Colon (tissue), 2 donors: ENCODE results near the gene RINT1.
"Not testable (repeated sequence)": the region's sequence is repeated elsewhere in the genome, so short reads cannot be mapped to it uniquely, and the experiment has no call there.

ENCODE experiments used
- FAIRE-seq: peaks from 2 replicates; lab custom pipeline; 2012; peaks lifted over from hg19 to GRCh38; lab: Jason Lieb, UNC
- donor health status: control.
- donor health status: control.

The RINT1 gene

DNA sequence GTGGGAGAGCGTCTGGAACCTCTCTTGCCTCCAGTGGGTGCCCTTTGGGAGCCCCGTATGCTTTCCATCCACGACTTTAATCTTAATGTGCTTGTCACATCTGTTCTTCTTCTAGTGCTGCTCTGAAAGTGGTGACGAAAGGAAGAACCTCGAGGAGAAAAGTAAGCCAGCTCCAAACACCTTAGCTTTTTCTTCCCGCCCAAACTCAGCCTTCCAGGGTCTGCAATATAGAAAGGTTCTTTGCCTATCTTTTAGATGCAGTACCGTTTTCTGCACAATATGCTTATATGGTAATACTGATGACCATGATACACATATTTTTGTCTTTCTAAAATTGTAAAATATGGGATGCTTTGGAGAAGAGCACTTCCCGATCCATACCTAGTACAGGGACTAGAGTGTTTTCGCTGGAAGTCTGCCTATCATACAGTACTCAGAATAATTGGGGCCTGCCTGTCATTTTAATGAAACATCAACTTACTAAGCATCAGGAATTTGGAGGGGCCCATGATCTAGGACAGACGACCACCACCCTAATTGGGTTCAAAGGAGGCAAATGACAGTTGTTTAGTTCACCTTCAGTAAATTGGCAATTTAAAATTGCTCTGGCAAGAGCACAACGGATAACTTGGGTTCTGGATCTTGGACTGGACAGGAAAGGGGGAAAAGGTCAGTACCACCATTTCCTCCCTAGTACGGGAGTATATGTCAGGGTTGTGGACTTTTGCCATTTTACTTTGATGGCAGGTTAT is 884 bp downstream of the RINT1 start:
- no peak for FAIRE-seq

DNA sequence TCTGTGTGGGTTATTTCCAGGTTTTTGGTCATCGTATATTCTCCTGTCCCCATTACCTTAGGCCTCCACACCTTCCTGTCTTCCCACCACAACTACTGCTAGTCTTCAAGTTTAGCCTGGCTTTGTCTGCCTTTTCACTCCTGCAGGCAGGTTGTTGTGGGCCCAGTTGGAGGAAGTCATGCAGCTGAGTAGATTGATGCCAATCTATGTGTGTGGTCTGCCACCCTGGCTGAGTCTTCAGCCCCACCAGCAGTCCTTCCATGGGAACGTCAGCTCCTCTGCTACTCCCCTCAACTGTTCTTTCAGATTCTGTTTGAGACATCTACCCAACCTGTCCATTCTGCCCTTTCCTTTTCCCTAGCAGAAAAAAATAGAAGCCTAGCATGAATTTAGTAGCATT is 6.3 kb downstream of the RINT1 start:
- no peak for FAIRE-seq

DNA sequence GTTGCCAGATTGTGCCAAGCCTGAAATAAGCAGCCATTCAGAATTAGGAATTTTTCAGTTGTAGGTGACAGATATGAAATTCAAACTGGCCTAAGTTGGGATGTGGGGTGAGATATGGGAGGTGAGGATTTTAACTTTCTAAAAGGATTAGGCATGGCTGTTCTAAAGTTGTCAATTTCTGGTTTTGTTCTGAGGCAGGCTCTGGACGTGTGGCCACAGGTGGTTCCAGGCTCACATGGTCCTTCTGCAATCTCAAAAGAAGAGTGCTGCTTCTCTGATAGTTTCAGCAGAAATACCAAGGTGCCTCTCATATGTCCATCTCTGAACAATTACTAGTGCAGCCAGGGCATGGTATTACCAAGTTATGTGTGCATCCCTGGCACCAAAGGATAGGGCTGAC is 27.9 kb downstream of the RINT1 start:
- no peak for FAIRE-seq

DNA sequence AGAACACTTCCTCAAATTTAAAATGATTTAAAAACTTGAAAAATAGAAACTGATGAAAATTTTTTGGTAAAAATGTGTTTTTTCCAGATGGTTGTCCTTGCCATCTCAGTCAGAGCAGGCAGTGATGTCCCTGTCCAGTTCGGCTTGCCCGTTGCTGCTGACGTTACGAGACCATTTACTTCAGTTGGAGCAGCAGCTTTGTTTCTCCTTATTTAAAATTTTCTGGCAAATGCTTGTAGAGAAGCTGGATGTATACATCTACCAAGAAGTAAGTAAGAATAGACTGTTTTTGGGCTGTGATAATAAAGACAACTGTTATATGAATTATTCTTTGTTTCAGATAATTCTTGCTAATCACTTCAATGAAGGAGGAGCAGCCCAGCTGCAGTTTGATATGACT is 33.2 kb downstream of the RINT1 start:
- FAIRE-seq, result no peak

GRCh38 chr7:105567024-105567423 is 35.0 kb downstream of the RINT1 start:
- no peak for FAIRE-seq

DNA sequence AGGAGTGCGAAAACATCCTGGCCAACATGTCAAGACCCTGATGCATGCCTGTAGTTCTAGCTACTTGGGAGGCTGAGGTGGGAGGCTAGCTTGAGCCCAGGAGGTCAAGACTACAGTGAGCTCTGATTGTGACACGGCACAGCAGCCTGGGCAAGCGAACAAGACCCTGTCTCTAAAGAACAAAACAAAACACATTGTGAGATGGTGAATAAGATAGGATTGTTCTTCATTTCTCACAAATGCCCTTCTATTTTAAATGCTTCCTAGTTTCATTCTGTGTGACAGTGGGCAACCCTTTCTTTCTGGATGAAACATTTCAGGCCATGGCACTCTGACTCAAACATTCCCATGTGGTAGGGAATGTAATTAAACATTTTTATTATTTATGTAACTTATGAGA is 35.8 kb downstream of the RINT1 start:
- FAIRE-seq, result no peak

GRCh38 chr7:105571891-105572290 is 39.9 kb downstream of the RINT1 start:
- FAIRE-seq, result no peak

GRCh38 chr7:105577251-105577650 is 45.2 kb downstream of the RINT1 start:
- FAIRE-seq, result no peak

- no peak for FAIRE-seq
These were observed 46.5 kb downstream of the RINT1 start for GRCh38 chr7:105578496-105578895.

- no peak for FAIRE-seq
These were observed 48.2 kb downstream of the RINT1 start for GRCh38 chr7:105580022-105580740.

GRCh38 chr7:105581066-105581811 is 49.2 kb downstream of the RINT1 start, which contains the start of gene EFCAB10:
Gene EFCAB10 (minus strand): TSS chr7:105581493. CDS start chr7:105581463, 30 bp downstream.
- FAIRE-seq, result no peak

DNA sequence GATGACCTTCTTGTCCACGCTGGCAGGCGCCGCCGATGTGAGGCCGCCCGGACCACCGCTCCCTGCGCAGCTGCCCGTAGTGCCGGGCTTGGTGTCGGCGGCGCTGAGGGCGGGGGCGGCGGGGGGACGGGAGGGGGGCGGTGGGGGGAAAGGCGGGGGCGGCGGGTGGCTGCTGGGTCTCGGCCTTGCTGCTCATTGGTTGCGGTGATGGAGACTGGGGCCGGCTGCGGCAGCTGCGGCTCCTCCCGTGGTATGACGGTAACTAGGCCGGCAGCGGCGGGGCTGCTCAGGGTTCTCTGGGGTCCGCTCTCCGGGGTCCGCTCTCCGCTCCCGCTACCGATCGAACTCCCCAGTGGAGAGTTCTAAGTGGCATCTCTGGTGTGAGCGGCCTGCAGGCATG is 51.1 kb downstream of the RINT1 start:
- no peak for FAIRE-seq

- FAIRE-seq, result no peak
These were observed 52.2 kb downstream of the RINT1 start for GRCh38 chr7:105584165-105584564.

GRCh38 chr7:105585850-105586500 is 54.0 kb downstream of the RINT1 start:
- no peak for FAIRE-seq

DNA sequence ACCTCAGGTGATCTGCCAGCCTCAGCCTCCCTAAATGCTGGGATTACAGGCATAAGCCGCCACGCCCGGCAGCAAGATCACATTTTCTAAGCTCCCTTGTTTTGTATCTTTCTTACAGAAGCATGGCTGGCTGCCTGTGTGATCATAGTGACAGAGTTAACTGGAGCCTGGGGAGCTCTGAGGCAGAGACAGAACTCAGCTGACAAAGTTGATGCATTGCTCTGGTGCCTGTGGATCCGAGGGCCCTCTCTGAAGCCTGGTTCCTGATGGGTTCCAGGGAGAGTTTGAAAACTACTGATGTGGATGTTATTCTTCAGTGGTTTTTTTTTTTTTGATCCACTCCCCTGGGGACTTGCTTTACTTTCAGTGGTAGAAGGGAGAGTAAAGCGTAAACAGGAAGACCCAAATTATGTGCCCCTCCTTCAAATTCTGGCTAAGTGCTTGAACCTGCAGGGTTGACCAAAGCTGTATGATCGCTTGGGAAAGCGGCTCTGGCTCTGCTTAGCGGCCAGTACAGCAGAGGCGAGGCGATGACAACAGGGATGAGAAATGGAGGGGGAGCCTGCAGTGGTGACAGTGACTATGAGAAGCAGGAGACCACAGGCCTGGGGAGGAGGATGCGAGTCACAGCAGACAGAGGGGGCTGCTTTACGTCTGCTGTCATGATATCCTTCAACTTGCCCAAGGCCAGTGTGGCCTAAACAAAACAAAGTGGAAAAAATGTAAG is 56.1 kb downstream of the RINT1 start:
- FAIRE-seq, result no peak

- no peak for FAIRE-seq
These were observed 57.5 kb downstream of the RINT1 start for GRCh38 chr7:105589356-105590077.

- FAIRE-seq, result no peak
These were observed 58.8 kb downstream of the RINT1 start for GRCh38 chr7:105590793-105591192.

- FAIRE-seq, result no peak
These were observed 59.5 kb downstream of the RINT1 start for GRCh38 chr7:105591522-105591921.

- no peak for FAIRE-seq
These were observed 62.0 kb downstream of the RINT1 start for GRCh38 chr7:105594034-105594433.

DNA sequence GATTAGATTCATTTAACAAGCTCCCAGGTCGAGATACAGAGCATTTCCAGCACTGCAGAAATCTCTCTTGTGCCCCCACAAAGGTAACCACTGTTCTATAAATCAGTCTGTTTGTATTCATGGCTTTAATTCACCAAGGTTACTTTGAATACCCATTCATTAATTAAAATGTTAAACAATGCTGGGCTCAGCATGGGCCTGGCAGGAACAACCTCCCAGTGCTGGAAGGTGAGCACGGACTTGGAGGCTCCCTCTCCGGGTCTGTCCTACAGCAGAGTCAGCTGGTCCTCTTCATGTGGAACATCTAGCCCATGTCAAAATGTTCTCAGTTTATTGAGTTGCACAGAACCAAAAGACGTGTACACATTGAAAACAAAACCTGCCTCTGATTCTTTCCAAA is 64.9 kb downstream of the RINT1 start:
- FAIRE-seq, result no peak

GRCh38 chr7:105599080-105599479 is 67.1 kb downstream of the RINT1 start:
- FAIRE-seq, result not testable (repeated sequence)
